ENCODE data around the gene CRYL1. TPM values are rescaled to one million over a fixed set of nuclear protein-coding genes. Genes with fewer than 3 reads are reported as not detected.

CRYL1 gene
- total RNA-seq, 1 experiment from 2014 or later: 26.5 TPM

GRCh38 chr13:20420938-20421337 lies 104.7 kb downstream of the CRYL1 start:
- ATAC-seq: no peak
- Histone ChIP-seq H3K4me1 (ENCODE audit: control insufficient read depth in 1 of 2, insufficient read depth in 2 of 2, low read length in 2 of 2) (peaks cover 26 to 38% of the 10 kb centered on the region in 2 experiments), H4K20me1 (ENCODE audit: insufficient read depth) (no peaks in the 10 kb centered on the region), H3K27me3 (ENCODE audit: insufficient read depth, low read length) (peaks cover 5% of the 10 kb centered on the region; the same call in 1 of the 2 replicates), H3K36me3 (ENCODE audit: control insufficient read depth in 1 of 2, insufficient read depth in 2 of 2, low read length in 2 of 2) (no peaks in the 10 kb centered on the region), H3K9ac (ENCODE audit: low read length) (no peak overlapping the region), H3K27ac (ENCODE audit: low read depth, low read length) (no peak overlapping the region), H2AFZ (ENCODE audit: low read depth, low read length, poor library complexity, severe bottlenecking) (no peak overlapping the region), H3K9me3 (ENCODE audit: control insufficient read depth in 1 of 2, insufficient read depth in 1 of 2, low read depth in 1 of 2, low read length in 2 of 2) (no peaks in the 10 kb centered on the region), H3K79me2 (ENCODE audit: insufficient read depth, low read length) (no peaks in the 10 kb centered on the region), H3K9me2 (ENCODE audit: insufficient read depth) (no peaks in the 10 kb centered on the region), H3K4me3 (replicated peaks in 1 of 2; ENCODE audit: low read depth in 1 of 2, low read length in 2 of 2) (no peak overlapping the region), H3K4me2 (ENCODE audit: low read length) (peak overlapping the region; percentile 79; the same call in 1 of the 2 replicates)
- DNase-seq (ENCODE audit: low read depth, low spot score): no peak
- ChIA-PET CTCF (interaction anchor here (1.1 kb wide), 1 partner anchor 127 kb away, joined by 4 read pairs; no protein-coding TSS in a partner anchor), POLR2A (interaction anchor here (1.2 to 1.5 kb wide), 2 partner anchors 8 to 9 kb away, joined by 3 to 5 read pairs; no protein-coding TSS in a partner anchor), RAD21 (ENCODE audit: low non-redundant PET in 1 of 2, low total read pairs in 2 of 2, uncharacterized antibody in 2 of 2, unreplicated experiment in 2 of 2) (interaction anchor here in 1 of 2 experiments (0.8 kb wide), 1 partner anchor 229 kb away, joined by 5 read pairs; no protein-coding TSS in a partner anchor)
- intact Hi-C loops (cut with micrococcal nuclease): loop anchor here (10.0 kb wide), 1 partner anchor 226 kb away; the partner anchor contains the start of gene GJB2
- BruUV-seq (replicated peaks): no TSS peak
- TF ChIP-seq YY1 (IDR thresholded peaks at IDR 0.05; ENCODE audit: extremely low read depth, insufficient replicate concordance, low read depth, low read length): no peak

- no peaks in the 10 kb centered on the region for H4K20me1 ChIP-seq (ENCODE audit: insufficient read depth)
- DNase-seq (ENCODE audit: low read depth, low spot score) (no peak), ATAC-seq (no peak)
- no peaks in the 10 kb centered on the region for H3K9me3 ChIP-seq (ENCODE audit: control insufficient read depth in 1 of 2, insufficient read depth in 1 of 2, low read depth in 1 of 2, low read length in 2 of 2)
- no TSS peak for BruUV-seq (replicated peaks)
- ChIA-PET RAD21 (ENCODE audit: low non-redundant PET in 1 of 2, low total read pairs in 2 of 2, uncharacterized antibody in 2 of 2, unreplicated experiment in 2 of 2) (no interaction called here), CTCF (no interaction called here), POLR2A (no interaction called here)
- peak overlapping the region; percentile 40 for H3K4me2 ChIP-seq (ENCODE audit: low read length)
- H3K4me1 ChIP-seq (ENCODE audit: control insufficient read depth in 1 of 2, insufficient read depth in 2 of 2, low read length in 2 of 2): peaks cover 26 to 38% of the 10 kb centered on the region in 2 experiments
- H3K79me2 ChIP-seq (ENCODE audit: insufficient read depth, low read length): no peaks in the 10 kb centered on the region
- no peak overlapping the region for H3K9ac ChIP-seq (ENCODE audit: low read length)
- H3K27ac ChIP-seq (ENCODE audit: low read depth, low read length): peak overlapping the region; percentile 74; the same call in 1 of the 2 replicates
- no peak overlapping the region for H2AFZ ChIP-seq (ENCODE audit: low read depth, low read length, poor library complexity, severe bottlenecking)
- H3K27me3 ChIP-seq (ENCODE audit: insufficient read depth, low read length): peaks cover 5% of the 10 kb centered on the region; the same call in 1 of the 2 replicates
- intact Hi-C loops (cut with micrococcal nuclease): no loop called here
- H3K36me3 ChIP-seq (ENCODE audit: control insufficient read depth in 1 of 2, insufficient read depth in 2 of 2, low read length in 2 of 2): no peaks in the 10 kb centered on the region
- H3K9me2 ChIP-seq (ENCODE audit: insufficient read depth): no peaks in the 10 kb centered on the region
- no peak overlapping the region for H3K4me3 ChIP-seq (replicated peaks in 1 of 2; ENCODE audit: low read depth in 1 of 2, low read length in 2 of 2)
- TF ChIP-seq ZBTB33 (IDR thresholded peaks at IDR 0.05; ENCODE audit: extremely low read depth, insufficient replicate concordance, low read length) (no peak), SP1 (IDR thresholded peaks at IDR 0.05; ENCODE audit: low read depth) (no peak), MAX (IDR thresholded peaks at IDR 0.05) (no peak), CBX3 (IDR thresholded peaks at IDR 0.05; ENCODE audit: low read depth) (no peak), FOSL1 (IDR thresholded peaks at IDR 0.05; ENCODE audit: low read depth) (no peak), SIN3A (IDR thresholded peaks at IDR 0.05; ENCODE audit: low read depth) (no peak), YY1 (IDR thresholded peaks at IDR 0.05; ENCODE audit: extremely low read depth, insufficient replicate concordance, low read depth, low read length) (no peak), TCF7L2 (IDR thresholded peaks at IDR 0.05; ENCODE audit: borderline replicate concordance, extremely low read depth, insufficient read depth, insufficient read length) (no peak), CTCF (IDR thresholded peaks at IDR 0.05 in 2 of 3, conservative IDR thresholded peaks at IDR 0.05 in 1 of 3; ENCODE audit: borderline replicate concordance in 1 of 3, insufficient read depth in 1 of 3, low read depth in 2 of 3, low read length in 2 of 3) (no peak), EGR1 (IDR thresholded peaks at IDR 0.05; ENCODE audit: low read depth) (no peak), EZH2phosphoT487 (IDR thresholded peaks at IDR 0.05; ENCODE audit: borderline replicate concordance) (no peak), SRF (IDR thresholded peaks at IDR 0.05; ENCODE audit: low read depth) (no peak), EZH2 (IDR thresholded peaks at IDR 0.05) (no peak), RAD21 (IDR thresholded peaks at IDR 0.05; ENCODE audit: low read depth) (no peak), ZNF274 (IDR thresholded peaks at IDR 0.05; ENCODE audit: low read depth, low read length) (no peak), CEBPB (IDR thresholded peaks at IDR 0.05; ENCODE audit: low read depth) (no peak), ELF1 (IDR thresholded peaks at IDR 0.05; ENCODE audit: borderline replicate concordance, low read depth) (no peak)
Observed at GRCh38 chr13:20418953-20419352, 106.7 kb downstream of the CRYL1 start.

All from HCT116 (cell line).